Activated CD4-positive, CD25-positive, alpha-beta regulatory T cell treated with anti-CD3 and anti-CD28 coated beads, Interleukin-2, amount 50 U/mL, for 16 hours (primary cell): ENCODE results near the gene MEIS2.

Experiments
- DNase-seq: peaks from one replicate; pipeline ENCODE4 v3.0.0-alpha.2; 2020; ENCODE audit warnings: low read depth, low spot score

The MEIS2 gene

DNA sequence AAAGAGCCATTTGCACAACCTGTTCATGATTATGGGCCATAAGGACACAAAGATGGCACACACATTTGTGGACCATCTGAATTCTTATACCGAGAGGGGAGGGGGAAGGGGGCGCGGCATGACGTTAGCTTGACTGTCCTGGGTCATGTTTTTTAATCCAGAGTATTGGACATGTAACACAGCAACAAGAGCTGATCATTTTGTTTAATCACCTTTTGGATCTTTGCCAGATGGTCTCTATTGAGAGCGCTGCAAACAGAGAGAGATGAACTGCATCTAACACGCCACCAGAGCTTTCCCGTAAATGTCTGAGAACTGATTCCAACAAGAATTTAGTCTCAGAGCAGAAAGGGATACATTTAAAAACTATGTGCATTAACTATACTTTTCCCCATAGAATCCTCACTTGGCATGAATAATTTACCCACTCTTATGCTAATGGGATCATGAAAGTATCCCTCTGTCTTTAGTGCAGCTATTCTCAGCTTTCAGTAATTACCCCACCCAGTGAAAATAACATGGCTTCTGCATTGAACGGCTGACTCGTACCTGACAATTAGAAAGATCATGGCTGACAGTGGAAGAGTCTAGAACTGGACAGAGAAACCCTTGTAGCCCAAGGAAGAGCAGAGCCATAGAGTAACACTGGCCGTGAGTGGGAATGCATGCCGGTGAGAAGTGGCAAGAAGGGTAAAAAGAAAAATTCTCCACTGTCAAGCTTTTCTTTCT is 22.6 kb downstream of the MEIS2 start:
- no peak for DNase-seq

DNA sequence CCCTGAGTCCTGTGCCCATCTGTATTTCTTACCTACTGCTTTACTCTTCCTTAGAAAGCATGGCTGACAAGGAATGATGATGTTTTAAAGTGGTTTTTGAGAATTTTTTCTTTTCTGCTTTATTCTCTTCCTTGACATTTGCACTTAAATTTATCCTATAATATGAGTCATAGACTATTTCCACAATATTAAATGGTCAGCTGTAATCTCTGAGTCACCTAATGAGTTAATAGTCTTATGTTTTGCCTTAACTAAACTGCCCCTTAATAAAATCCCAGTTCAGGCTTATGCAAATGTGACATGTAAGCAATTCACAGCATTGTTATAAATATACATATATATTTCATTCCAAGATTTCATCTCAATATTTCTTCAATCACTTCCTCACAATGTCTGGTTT is 23.8 kb downstream of the MEIS2 start:
- DNase-seq = no peak

DNA sequence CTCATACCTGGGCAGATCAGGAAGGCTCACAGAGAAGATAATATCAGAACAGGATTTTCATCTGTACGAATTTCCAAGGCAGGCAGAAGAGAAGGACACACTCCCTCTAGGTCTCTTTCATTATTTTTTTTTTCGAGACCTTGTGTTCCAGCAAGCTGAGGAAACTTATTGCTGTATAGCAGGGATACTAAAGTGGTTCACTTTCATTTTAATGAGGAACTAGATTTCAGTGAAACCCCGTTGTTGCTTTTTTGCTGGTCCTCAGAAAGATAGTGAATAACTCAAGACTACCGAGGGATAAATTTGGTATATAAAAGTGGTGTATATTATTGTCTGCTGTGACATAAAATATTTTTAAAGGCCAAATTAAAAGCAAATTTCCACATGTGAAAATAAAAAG is 24.6 kb downstream of the MEIS2 start:
- no peak for DNase-seq

DNA sequence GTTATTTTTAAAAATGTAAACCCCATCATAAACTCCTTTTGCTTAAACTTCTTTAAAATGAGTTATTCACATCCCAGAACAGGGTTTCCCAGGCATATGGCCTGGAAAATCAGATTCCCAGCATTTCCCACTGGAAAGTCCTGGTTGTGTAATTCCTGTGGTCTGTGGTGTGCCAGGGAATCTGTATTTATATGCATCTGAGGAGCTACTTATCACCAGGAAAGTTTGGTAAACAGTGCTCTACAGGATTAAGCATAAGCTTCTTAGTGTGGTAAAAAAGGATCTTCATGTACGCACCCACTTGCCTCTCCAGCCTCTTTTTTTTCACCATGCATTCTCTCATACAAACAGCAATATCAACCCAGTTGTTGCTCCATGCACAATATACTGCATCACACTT is 28.2 kb downstream of the MEIS2 start:
- no peak for DNase-seq

DNA sequence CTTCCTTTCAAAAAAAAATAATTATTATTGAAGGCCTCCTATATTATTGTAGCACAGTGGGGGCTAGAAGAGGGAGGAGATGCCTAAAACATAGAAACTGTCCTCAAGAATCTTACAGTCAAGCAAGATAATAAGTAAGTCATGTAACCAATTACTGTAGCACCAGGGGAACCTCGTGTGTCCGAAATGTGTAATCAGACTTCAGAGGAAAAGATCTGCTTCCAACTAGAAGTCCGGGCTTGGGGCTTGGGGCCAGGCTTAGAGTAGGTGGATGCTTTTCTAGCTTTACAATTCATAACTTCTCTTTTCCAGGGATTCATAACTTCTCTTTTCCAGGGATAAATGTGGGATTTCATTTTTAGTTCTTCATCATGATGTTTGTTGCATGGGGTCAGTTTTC is 29.2 kb downstream of the MEIS2 start:
- DNase-seq = no peak

DNA sequence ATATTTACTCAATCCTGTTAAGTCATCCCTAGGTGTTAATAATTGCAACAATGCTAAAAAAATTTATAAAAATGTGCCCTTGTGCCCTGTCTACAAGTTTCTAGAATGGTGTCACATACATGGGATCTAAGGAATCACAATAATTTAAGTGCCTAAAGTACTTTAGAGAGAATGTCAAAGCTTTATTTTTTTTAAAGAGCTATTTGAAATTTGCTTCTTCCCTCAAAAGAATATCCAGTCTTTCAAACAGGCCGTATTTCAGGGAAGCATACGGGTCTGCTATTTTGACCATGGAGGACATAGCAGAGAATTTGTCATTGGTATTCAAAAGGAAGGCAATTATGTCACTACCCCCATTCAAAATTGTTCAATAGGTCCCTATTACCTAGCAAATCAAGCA is 29.7 kb downstream of the MEIS2 start:
- no peak for DNase-seq

DNA sequence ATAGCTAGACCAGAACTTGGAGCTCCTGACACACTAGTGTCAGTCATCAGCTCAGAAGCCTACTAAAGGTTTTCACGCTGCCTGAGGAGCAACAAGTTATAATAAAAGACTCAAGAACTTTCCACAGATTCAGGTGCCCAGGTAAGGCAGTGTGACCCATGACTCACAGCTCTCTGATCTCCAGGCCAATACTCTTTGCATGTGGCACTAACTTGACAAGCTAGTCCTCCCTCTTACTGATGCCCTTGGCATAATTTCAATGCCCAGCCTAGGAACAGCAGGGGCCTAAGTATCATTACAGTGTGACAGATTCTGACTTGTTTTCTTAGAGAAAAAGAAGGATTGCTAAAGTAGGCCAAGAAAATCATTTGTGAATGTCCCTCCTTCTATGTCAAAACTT is 38.4 kb downstream of the MEIS2 start:
- DNase-seq = no peak

DNA sequence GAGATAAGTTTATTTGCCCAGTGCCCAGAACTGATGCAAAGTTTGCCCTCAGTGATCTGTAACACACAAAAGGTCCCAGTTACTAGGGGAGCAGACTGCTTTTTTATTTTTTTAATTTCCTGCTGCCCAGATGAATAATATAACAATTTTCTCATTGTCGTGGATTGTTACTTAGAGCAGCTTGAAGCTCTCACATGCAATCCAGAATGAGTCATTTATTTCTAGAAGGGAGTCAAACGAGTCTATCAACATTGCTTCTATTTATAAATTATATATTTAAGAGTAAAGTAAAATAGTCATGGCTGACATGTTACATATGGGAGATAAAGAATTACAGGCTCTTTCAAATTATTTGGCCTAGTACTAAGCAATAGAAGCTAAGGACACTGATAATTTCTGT is 41.3 kb downstream of the MEIS2 start:
- no peak for DNase-seq

DNA sequence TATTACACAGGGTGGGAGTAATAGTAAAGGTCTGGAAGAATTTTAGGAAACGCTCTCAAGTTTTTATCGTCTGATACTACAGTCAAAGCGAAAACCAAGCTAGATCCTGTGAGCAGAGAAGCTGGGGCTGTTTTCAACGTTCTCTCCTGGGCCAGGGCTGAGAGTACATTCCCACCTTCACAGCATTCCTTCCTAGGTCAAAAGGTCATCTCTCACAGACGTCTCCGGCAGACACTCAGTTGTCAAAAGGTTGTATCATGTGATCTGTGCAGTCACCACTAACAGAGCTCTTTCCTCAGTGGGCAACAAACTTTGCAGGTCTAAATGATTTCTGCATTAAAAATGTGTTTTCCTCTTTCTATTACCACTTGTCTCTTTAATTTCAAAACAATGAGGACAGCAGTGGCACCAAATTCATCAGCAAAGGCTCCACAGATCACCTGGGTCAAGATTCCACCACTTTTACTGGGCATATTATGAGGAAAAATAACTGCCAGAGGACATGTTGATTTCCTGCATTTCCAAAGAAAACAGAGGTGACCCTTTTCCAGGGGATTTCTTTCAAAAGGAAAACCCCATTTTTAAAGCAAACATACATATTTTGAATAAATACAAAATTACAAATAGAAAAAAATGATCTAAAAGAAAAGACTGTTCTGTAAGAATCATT is 41.9 kb downstream of the MEIS2 start:
- DNase-seq = no peak

DNA sequence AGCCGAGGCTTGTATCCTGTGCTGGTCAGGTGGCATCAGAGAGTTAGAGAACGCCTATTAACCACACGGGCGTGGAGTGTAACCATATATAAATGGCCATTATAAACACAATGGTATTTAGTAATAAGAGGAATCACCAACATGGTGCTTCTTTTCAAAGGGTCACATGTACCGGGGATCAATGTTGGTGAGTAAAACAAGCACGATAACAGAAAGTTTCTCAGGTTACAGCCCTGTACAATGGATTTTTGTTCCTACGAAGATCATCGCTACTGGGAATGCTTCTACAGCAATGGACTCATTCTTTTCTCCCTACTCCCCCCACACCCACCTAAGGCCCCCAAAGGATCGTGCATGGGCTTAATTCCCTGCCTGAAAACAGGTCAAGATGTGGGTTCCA is 42.5 kb downstream of the MEIS2 start:
- DNase-seq = no peak

DNA sequence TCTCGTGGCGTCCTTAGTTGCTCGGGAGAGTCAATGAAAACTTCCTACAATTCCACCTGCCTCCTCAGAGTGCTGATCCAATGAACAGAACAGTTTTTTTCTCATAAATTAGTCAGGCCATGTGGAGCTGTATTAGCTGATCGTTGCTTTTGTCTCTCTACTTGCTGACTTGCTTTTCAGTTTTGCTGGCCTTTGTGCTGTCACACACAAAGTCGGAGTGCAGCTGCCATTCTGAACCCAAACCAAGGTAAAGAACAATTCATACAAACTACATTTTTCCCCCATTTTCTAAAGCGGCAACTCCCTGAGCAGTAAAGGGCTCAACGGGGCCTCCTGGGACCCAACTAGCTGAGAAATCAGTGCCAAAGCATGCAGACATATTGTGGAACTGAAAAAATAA is 43.1 kb downstream of the MEIS2 start:
- no peak for DNase-seq

DNA sequence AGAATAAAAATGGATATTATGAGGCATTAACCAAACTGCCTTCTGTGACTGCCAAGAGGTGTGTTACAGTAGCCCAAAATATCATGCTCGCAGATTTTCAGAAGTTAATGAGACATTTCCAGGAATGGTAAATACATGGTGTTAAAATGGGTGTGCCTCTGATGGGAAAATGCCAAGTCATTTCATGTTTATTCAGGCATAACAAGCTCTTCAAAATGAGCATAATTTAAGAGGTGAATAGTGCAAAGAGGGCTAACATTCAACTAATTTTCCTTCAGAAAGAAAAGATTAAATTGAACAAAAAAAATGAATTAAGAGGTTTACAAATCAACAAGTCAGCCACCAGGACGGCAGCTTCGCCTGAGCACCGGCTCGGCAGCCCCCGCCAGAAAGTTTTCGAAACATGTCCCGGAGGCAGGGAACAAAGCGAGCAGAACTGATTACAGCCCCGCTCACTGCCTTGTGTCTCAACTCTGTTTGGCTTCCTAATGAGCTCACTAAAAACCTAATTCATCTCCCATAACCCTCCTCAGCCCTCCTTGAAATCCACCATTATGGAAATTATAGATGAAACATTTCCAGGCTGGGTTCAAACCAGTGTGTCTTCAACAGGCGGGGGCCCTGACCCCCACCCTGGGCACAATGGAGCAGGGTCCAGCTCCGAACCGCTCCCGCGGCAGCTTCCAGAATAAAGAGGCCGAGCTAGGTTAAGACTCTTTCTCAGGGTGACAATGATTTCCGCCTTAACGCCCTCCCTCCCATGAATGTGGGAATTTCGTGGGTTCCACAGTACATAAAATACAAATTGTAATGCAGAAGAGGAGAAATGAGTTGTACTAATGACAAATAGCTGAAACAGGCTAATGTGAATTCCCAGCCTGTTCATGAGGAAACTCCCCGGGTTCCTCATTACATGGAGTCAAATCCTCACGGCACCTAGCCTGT is 43.9 kb downstream of the MEIS2 start:
- DNase-seq = no peak

DNA sequence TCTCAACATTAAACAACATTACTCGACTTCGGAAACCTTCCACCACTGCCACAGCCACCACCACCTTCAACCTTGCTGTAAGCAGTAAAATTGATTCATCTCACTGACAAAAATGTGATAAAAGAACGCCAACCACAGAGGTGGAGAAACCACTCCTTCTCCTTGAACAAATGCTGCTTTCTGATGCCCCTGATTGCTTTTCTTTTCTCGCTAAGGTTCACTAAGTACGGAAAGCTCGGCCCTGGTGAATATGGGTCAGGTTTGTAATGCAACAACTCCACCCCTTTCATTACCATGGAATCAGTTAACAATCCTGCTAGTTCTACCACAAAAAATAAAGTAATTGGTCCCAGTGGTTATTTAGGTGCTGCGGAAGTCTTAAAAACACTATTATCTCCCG is 44.9 kb downstream of the MEIS2 start:
- no peak for DNase-seq

DNA sequence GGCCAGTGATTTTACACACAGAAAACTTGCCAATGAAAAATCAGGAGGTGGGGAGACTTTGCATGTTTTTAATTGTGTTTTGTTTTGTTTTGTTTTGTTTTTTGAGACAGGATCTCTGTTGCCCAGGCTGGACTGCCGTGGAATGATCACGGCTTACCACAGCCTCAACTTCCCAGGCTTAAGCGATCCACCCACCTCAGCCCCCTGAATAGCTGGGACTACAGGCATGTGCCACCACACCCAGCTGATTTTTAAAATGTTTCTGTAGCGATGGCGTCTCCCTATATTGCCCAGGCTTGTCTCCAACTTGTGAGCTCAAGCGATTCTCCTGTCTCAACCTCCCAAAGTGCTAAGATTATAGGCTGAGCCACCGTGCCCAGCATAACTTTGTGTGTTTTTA is 46.0 kb downstream of the MEIS2 start:
- no peak for DNase-seq

DNA sequence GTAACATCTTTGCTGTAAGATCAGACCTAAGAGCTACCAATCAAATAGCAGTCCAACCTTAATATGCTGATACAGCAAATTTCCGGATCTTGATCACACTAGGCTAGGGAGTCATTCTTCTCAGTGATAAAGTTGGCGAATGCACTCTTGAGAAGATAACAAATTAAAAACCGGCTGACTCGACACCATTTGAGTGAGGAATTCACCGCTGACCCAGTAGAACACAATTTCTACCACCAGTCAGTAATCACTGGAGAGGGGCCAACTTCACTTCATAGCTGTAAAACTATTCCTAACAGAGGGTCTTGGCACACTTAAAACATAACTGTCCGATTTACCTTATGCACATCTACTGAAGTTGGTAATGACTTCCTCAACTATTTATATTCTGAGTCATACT is 47.2 kb downstream of the MEIS2 start:
- DNase-seq = no peak

DNA sequence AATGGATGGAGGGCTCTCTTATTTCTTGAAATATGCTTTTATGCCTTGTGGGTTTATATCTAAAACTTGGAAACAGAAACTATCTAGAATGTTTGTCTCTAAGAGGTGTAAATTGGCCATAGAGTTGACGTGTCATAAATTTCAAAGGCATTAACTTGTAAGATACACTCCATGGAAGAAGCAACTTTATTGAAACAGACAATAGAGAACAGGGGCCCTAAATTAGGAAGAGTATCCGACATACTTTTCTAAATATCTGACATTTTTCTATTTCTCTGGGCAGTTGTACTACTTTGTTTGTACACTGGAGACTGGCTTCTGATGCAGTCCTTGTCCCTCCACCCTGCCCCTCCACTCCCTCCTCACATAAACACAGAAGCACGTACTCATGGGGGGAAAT is 50.0 kb downstream of the MEIS2 start:
- no peak for DNase-seq

DNA sequence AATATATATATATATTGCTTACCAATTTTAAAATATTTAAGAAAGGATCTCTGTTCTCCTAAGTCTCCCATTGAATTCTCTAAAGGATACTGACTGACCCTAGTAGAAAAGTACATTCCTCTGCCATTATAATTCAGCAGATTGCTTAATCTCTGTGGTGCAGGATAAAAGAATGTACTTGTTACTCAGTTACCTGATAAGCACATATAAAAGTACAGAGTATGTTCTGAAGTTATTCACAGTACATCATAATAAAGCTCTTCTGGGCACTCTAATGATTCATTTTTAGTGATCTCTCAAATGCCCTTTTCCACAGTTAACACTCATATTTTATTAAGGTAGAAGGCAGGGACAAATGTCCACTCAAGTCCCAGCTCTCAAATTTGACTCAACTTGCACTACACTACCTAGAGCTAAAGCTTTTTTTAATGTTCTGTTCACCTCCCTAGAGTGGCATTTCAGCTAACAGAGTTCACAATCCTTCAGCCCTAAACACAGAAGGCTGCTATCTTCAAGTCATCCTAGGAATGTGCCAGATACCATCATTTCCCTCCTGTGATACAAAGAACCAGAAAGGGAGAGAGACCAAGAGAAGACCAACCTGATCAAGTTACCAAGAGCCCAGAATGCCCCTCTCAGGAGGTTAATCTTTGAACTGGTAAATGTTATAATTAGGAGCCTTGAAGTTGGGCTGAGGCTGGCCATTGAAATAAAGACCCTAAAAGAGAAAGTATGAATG is 53.3 kb downstream of the MEIS2 start:
- no peak for DNase-seq

DNA sequence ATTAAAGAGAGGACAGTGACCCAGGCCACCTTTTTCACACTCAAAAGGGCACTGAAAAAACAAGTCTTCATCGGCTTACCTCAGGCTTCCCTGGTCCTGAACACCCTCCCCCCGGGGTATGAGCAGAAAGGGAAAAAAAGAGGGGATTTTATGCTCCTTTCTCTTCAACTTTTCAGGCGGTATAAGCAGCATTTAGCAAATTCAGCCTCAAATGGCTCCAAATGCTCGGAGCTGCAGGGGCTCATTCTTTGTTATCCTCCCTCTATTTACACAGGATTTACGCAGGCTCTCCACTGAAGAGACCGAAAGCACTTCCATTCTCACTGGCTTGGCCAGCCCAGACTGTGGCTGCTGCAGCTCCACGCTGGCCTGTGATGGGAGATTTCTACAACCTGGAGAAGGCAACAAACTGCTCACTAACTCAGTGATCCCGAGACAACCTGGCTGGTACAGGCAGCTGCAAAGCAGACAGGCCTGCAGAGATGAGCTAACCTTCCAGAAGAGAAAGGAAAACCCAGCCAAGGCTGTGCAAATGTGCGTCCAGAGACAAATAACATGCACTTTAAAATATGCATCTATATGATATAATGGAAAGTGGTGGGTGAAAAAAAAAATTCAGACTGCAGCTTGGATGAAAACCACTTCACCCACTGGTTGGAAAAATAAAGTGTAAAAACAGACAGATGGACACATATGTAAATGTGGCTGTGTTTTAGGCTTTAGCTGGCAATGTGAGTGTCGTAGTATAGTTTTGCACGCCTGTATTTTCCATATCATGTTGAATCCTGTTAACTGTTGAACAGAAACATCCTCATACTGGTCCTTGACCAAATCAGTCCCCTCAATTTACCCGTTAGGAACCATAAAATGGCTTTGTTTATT is 54.2 kb downstream of the MEIS2 start:
- DNase-seq = no peak

DNA sequence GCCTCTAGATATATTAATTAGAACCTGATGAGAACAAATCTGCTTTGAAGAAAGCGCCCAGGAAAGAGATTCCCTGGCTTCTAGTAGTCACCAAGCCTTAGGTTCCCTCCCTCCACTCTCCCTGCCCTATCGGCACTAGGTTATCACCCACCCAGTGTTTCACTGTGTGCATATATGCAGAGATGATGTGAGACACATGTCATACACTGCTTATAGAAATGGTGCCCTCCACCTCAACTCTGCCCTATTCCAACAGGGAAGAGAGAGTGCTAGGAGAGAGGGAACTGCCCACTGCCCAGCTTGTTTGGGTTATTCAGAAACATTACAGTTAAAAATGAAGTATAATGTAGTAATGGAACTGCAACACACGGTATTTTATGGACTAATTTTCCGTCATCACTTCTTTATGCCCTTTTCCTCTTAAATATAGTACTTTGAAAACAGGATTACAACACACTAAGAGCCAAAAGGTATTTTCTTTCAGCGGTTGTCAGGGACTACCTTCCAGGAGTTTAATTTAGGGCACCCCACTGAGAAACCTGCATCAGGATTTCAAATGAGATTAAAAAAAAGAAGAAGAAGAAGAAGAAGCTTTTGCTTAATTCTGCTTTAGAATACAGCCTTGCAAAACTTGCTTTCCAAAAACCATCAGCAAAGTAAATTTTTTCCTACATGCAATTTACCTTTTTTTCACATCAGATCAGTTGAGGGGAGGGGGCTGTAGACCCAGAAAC is 55.3 kb downstream of the MEIS2 start:
- DNase-seq = no peak

DNA sequence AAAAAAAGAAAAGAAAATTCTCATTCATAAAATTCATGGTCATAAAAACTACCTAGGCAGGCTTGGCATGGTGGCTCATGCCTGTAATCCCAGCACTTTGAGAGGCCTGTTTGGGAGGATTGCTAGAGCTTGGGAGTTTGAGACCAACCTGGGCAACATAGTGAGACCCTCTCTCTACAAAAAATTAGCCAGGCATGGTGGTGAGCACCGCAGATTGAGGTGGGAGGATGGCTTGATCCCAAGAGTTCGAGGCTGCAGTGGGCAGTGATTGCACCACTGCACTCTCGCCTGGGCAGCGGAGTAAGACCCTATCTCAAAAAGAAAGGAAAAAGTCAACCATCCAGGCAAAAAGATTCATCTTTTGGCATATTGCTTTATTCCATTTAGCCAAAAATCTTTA is 58.5 kb downstream of the MEIS2 start:
- DNase-seq = no peak
